OCI-LY3 (cell line): ENCODE measurements around the gene PIWIL1.

Experiments used
- H2AFZ ChIP-seq: fragments of 200-600, 300-600 bp; shearing (Covaris generic); 2 replicates; pipeline ENCODE4 v1.6.0; 2014; ENCODE audit warnings: antibody characterized with exemption, low read depth, low read length
- H3K27ac ChIP-seq: fragments of 200-600, 300-600 bp; sonication (generic); 2 replicates; pipeline ENCODE4 v1.5.1; 2014; ENCODE audit warnings: mild to moderate bottlenecking, low read length, moderate library complexity, mixed read lengths
- H3K27me3 ChIP-seq: fragments of 200-600, 300-600 bp; sonication (generic); 2 replicates; pipeline ENCODE4 v1.6.1; 2014; ENCODE audit warnings: low read depth, low read length, mixed read lengths
- H3K36me3 ChIP-seq: fragments of 200-600, 300-600 bp; sonication (generic); replicated peaks from 2 replicates; pipeline ENCODE3; 2014; ENCODE audit warnings: low read depth, low read length, mixed read lengths
- H3K4me1 ChIP-seq: fragments of 300-600, 200-600 bp; sonication (generic); 2 replicates; pipeline ENCODE4 v1.6.1; 2014; ENCODE audit warnings: low read length, mixed read lengths
- H3K4me2 ChIP-seq: fragments of 200-600, 300-600 bp; sonication (generic); 2 replicates; pipeline ENCODE4 v1.6.1; 2014; ENCODE audit warnings: low read length, mixed read lengths
- H3K4me3 ChIP-seq: fragments of 300-600, 200-600 bp; sonication (generic); 2 replicates; pipeline ENCODE4 v1.5.1; 2014; ENCODE audit warnings: antibody characterized with exemption, mild to moderate bottlenecking, low read length, moderate library complexity
- H3K79me2 ChIP-seq: fragments of 300-600, 200-600 bp; shearing (Covaris generic); 2 replicates; pipeline ENCODE4 v1.6.1; 2014; ENCODE audit warnings: mild to moderate bottlenecking, low read length, mixed read lengths
- H3K9ac ChIP-seq: fragments of 300-600, 200-600 bp; shearing (Covaris generic); 2 replicates; pipeline ENCODE4 v1.6.0; 2014; ENCODE audit warnings: mild to moderate bottlenecking, low read length, moderate library complexity
- H3K9me3 ChIP-seq: fragments of 200-600, 300-600 bp; shearing (Covaris generic); 2 replicates; pipeline ENCODE4 v1.6.1; 2014; ENCODE audit warnings: low read length, mixed read lengths; ENCODE audit not compliant: insufficient read depth
- H4K20me1 ChIP-seq: fragments of 200-600, 300-600 bp; sonication (generic); 2 replicates; pipeline ENCODE4 v1.6.1; 2016; ENCODE audit warnings: low read length, mixed read lengths; ENCODE audit not compliant: insufficient read depth
- CTCF ChIP-seq: fragments of 200-600, 300-600 bp; sonication (generic); IDR thresholded peaks from 2 replicates; pipeline ENCODE4 v1.5.1; 2014; ENCODE audit warnings: antibody characterized with exemption, low read length, low read depth
- EZH2phosphoT487 ChIP-seq: fragments of 200-600 bp; shearing (Covaris generic); IDR thresholded peaks from 2 replicates; pipeline ENCODE4 v1.6.1; 2018; ENCODE audit warnings: antibody characterized with exemption, mixed run types, low read depth

PIWIL1 gene

GRCh38 chr12:130345292-130345691 is 7.6 kb downstream of the PIWIL1 start:
- Histone ChIP-seq H3K27me3 (no peaks in the 10 kb centered on the region), H3K79me2 (no peaks in the 10 kb centered on the region), H4K20me1 (no peaks in the 10 kb centered on the region), H3K9me3 (no peaks in the 10 kb centered on the region), H3K27ac (no peak overlapping the region), H2AFZ (no peak overlapping the region), H3K4me1 (no peaks in the 10 kb centered on the region), H3K4me2 (no peak overlapping the region), H3K36me3 (no peaks in the 10 kb centered on the region), H3K9ac (no peak overlapping the region), H3K4me3 (no peak overlapping the region)
- no peak for TF ChIP-seq EZH2phosphoT487
- TF ChIP-seq CTCF: no peak

GRCh38 chr12:130347588-130347987 is 9.9 kb downstream of the PIWIL1 start:
- Histone ChIP-seq H3K79me2 (no peaks in the 10 kb centered on the region), H3K9ac (no peak overlapping the region), H4K20me1 (no peaks in the 10 kb centered on the region), H3K36me3 (no peaks in the 10 kb centered on the region), H3K4me1 (no peaks in the 10 kb centered on the region), H3K27me3 (no peaks in the 10 kb centered on the region), H3K4me3 (no peak overlapping the region), H3K4me2 (no peak overlapping the region), H3K9me3 (no peaks in the 10 kb centered on the region), H2AFZ (no peak overlapping the region), H3K27ac (no peak overlapping the region)
- no peak for TF ChIP-seq CTCF
- TF ChIP-seq EZH2phosphoT487: no peak

- Histone ChIP-seq H3K27me3 (no peaks in the 10 kb centered on the region), H4K20me1 (no peaks in the 10 kb centered on the region), H3K4me1 (no peaks in the 10 kb centered on the region), H3K36me3 (no peaks in the 10 kb centered on the region), H3K79me2 (no peaks in the 10 kb centered on the region), H3K27ac (no peak overlapping the region), H3K9me3 (no peaks in the 10 kb centered on the region), H3K4me2 (no peak overlapping the region), H3K9ac (no peak overlapping the region), H2AFZ (no peak overlapping the region), H3K4me3 (no peak overlapping the region)
- no peak for TF ChIP-seq EZH2phosphoT487
- no peak for TF ChIP-seq CTCF
These were observed 13.0 kb downstream of the PIWIL1 start for GRCh38 chr12:130350715-130351114.

GRCh38 chr12:130351326-130351725 is 13.6 kb downstream of the PIWIL1 start:
- no peak overlapping the region for H2AFZ ChIP-seq
- H3K4me1 ChIP-seq: no peaks in the 10 kb centered on the region
- no peaks in the 10 kb centered on the region for H3K27me3 ChIP-seq
- no peaks in the 10 kb centered on the region for H3K9me3 ChIP-seq
- TF ChIP-seq EZH2phosphoT487 (no peak), CTCF (no peak)
- H3K4me2 ChIP-seq: no peak overlapping the region
- no peaks in the 10 kb centered on the region for H3K36me3 ChIP-seq
- H3K27ac ChIP-seq: no peak overlapping the region
- H3K9ac ChIP-seq: no peak overlapping the region
- no peaks in the 10 kb centered on the region for H3K79me2 ChIP-seq
- no peaks in the 10 kb centered on the region for H4K20me1 ChIP-seq
- H3K4me3 ChIP-seq: no peak overlapping the region
